OCI-LY7 (cell line): Measurements from ENCODE around the gene LSM14B. TPM values are rescaled to one million over a fixed set of nuclear protein-coding genes. Genes with fewer than 3 reads are reported as not detected.
A peak's percentile ranks its signal among the peaks of the same experiment; 100 is the strongest.

Experiments used
- BruUV-seq: library from RNA; stranded (reverse); fragments of 400-500 nt; replicated peaks from 2 replicates; lab custom pipeline; 2021; lab: Mats Ljungman, UMichigan
- CTCF ChIA-PET: fragments of 300-600 bp; sonication (Branson Sonifier 250); formaldehyde crosslinking; loops from one replicate; lab custom pipeline; 2022; ENCODE audit warnings: antibody characterized with exemption; ENCODE audit not compliant: unreplicated experiment; lab: Charles Lee
- POLR2A ChIA-PET: fragments of 300-600 bp; sonication (Branson Sonifier 250); formaldehyde crosslinking; loops from one replicate; lab custom pipeline; 2022; ENCODE audit warnings: antibody characterized with exemption; lab: Charles Lee
- DNase-seq: peaks from one replicate; pipeline ENCODE4 v3.0.0-alpha.2; 2015; ENCODE audit warnings: low spot score
- H2AFZ ChIP-seq: fragments of 200-600 bp; sonication (generic), shearing (Covaris generic); 2 replicates; pipeline ENCODE4 v1.6.1; 2014; ENCODE audit warnings: mild to moderate bottlenecking, antibody characterized with exemption, low read length, moderate library complexity
- H3K27ac ChIP-seq: fragments of 200-600 bp; sonication (generic); 2 replicates; pipeline ENCODE4 v1.5.1; 2014; ENCODE audit warnings: mixed run types, low read depth, mild to moderate bottlenecking, moderate library complexity, low read length, inconsistent platforms; ENCODE audit not compliant: poor library complexity, severe bottlenecking
- H3K36me3 ChIP-seq: fragments of 200-600 bp; sonication (generic); 2 replicates; pipeline ENCODE4 v1.6.1; 2014; ENCODE audit warnings: mild to moderate bottlenecking, antibody characterized with exemption, low read length, moderate library complexity, mixed read lengths; ENCODE audit not compliant: insufficient read depth
- H3K4me1 ChIP-seq: fragments of 200-600 bp; sonication (generic); 2 replicates; pipeline ENCODE4 v1.5.1; 2014; ENCODE audit warnings: mild to moderate bottlenecking, low read length; ENCODE audit not compliant: insufficient read depth, poor library complexity, severe bottlenecking
- H3K4me2 ChIP-seq: fragments of 200-600 bp; sonication (generic); 2 replicates; pipeline ENCODE4 v1.6.1; 2014; ENCODE audit warnings: mild to moderate bottlenecking, low read length
- H3K4me3 ChIP-seq: fragments of 200-600 bp; sonication (generic); 2 replicates; pipeline ENCODE4 v1.5.1; 2014; ENCODE audit warnings: mild to moderate bottlenecking, low read depth, low read length; ENCODE audit not compliant: poor library complexity, severe bottlenecking
- H3K79me2 ChIP-seq: fragments of 200-600 bp; sonication (generic); 2 replicates; pipeline ENCODE4 v1.6.1; 2016; ENCODE audit warnings: low read depth, mild to moderate bottlenecking, low read length, moderate library complexity, mixed read lengths; ENCODE audit not compliant: insufficient read depth
- H3K9me2 ChIP-seq: fragments of 200-600 bp; sonication (generic); 2 replicates; pipeline ENCODE4 v1.6.1; 2016; ENCODE audit warnings: mild to moderate bottlenecking, low read length, mixed read lengths; ENCODE audit not compliant: insufficient read depth
- H3K9me3 ChIP-seq: fragments of 200-600 bp; sonication (generic); 2 replicates; pipeline ENCODE4 v1.6.1; 2014; ENCODE audit warnings: mild to moderate bottlenecking, mixed run types, low read length, mixed read lengths
- H4K20me1 ChIP-seq: fragments of 200-600 bp; sonication (generic); 2 replicates; pipeline ENCODE4 v1.6.1; 2014; ENCODE audit warnings: mild to moderate bottlenecking, antibody characterized with exemption, low read length, moderate library complexity, mixed read lengths; ENCODE audit not compliant: insufficient read depth
- EZH2phosphoT487 ChIP-seq: fragments of 200-600 bp; sonication (generic); IDR thresholded peaks from 2 replicates; pipeline ENCODE4 v1.6.1; 2018; ENCODE audit warnings: low read depth, borderline replicate concordance, mild to moderate bottlenecking, mixed run types, antibody characterized with exemption, low read length, moderate library complexity, mixed read lengths
- intact Hi-C: fragments of 100-400 bp; cut with micrococcal nuclease; formaldehyde crosslinking; loops from one replicate; pipeline ENCODE4 v1.10.0; 2022; ENCODE audit not compliant: unreplicated experiment
- total RNA-seq, 2 experiments: library from RNA; depleted of rRNA in 1 of 2; stranded (reverse); fragments of >200 nt in 1 of 2; shearing (Covaris generic) in 1 of 2; gene quantifications; 2 replicates each; pipeline ENCODE4 v1.2.3, GENCODE V29; 2014 to 2022
- TF ChIP-seq, protein P1 (sequence below): fragments of 200-600 bp; sonication (generic); conservative IDR thresholded peaks from 2 replicates; pipeline ENCODE4 v1.5.1; 2014; ENCODE audit warnings: mild to moderate bottlenecking, antibody characterized with exemption, low read length, moderate library complexity, mixed read lengths

LSM14B gene
- total RNA-seq, 2 experiments from 2014 or later = 44.7 to 53.7 TPM

DNA sequence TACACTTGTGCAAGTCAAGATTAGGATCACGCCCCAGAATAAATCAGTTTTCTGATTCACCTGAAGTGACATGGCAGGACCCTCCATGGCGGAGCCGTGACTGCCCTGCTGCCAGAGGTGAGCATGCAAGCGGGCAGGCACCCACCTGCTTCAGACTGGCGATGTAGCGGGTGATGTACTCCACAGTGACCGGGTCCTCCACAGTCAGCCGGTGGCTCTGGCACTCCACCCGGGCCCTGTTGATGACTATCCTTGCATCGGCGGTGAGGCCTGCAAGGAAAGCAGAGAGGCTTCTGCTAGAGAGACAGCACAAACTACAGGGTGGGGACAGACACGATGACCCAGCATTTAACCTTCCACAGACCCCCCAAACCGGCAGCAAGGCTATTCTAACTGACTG lies 17.4 kb downstream of the LSM14B start:
- Histone ChIP-seq H3K4me1 (peaks cover 18% of the 10 kb centered on the region), H3K4me3 (no peak overlapping the region), H3K27ac (no peak overlapping the region), H4K20me1 (peaks cover 24% of the 10 kb centered on the region), H3K9me2 (no peaks in the 10 kb centered on the region), H2AFZ (no peak overlapping the region), H3K79me2 (peaks cover 44% of the 10 kb centered on the region), H3K4me2 (no peak overlapping the region), H3K36me3 (peaks cover 79% of the 10 kb centered on the region), H3K9me3 (no peaks in the 10 kb centered on the region)
- BruUV-seq = no TSS peak
- TF ChIP-seq, protein P1, sequence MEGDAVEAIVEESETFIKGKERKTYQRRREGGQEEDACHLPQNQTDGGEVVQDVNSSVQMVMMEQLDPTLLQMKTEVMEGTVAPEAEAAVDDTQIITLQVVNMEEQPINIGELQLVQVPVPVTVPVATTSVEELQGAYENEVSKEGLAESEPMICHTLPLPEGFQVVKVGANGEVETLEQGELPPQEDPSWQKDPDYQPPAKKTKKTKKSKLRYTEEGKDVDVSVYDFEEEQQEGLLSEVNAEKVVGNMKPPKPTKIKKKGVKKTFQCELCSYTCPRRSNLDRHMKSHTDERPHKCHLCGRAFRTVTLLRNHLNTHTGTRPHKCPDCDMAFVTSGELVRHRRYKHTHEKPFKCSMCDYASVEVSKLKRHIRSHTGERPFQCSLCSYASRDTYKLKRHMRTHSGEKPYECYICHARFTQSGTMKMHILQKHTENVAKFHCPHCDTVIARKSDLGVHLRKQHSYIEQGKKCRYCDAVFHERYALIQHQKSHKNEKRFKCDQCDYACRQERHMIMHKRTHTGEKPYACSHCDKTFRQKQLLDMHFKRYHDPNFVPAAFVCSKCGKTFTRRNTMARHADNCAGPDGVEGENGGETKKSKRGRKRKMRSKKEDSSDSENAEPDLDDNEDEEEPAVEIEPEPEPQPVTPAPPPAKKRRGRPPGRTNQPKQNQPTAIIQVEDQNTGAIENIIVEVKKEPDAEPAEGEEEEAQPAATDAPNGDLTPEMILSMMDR = no peak
- TF ChIP-seq EZH2phosphoT487 = no peak
- ChIA-PET POLR2A (interaction anchor here (0.8 kb wide), 1 partner anchor 72 kb away, joined by 3 read pairs; no protein-coding TSS in a partner anchor), CTCF (no interaction called here)
- DNase-seq = no peak
- intact Hi-C loops = loop anchor here (5.0 kb wide), 1 partner anchor 72 kb away; the partner anchor contains the start of gene TAF4

DNA sequence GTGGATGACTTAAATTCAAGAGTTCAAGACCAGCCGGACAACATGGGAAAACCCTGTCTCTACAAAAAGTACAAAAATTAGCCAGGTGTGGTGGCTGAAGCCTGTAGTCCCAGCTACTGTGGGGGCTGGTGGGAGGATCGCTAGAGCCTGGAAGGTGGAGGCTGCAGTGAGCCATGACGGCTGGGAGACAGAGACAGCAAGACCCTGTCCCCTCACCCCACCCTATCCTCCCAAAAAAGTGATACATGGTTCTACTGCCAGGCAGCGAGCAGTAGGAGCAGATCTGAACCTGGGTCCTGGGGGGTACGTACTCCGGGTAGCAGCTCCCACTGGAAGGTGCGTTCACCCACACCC lies 18.7 kb downstream of the LSM14B start:
- peaks cover 49% of the 10 kb centered on the region for H3K79me2 ChIP-seq
- H3K4me3 ChIP-seq = peak overlapping the region; percentile 98
- no peaks in the 10 kb centered on the region for H3K9me3 ChIP-seq
- ChIA-PET CTCF (no interaction called here), POLR2A (interaction anchor here (1.0 kb wide), 1 partner anchor 11 kb away, joined by 3 read pairs; no protein-coding TSS in a partner anchor)
- no peak for TF ChIP-seq EZH2phosphoT487
- BruUV-seq = no TSS peak
- peaks cover 29% of the 10 kb centered on the region for H4K20me1 ChIP-seq
- H3K27ac ChIP-seq = no peak overlapping the region
- peak overlapping the region; percentile 78 for H3K4me2 ChIP-seq
- no peak overlapping the region for H2AFZ ChIP-seq
- H3K4me1 ChIP-seq = peaks cover 25% of the 10 kb centered on the region
- no peak for DNase-seq
- H3K36me3 ChIP-seq = peaks cover 65% of the 10 kb centered on the region
- intact Hi-C loops = loop anchor here (5.0 kb wide), 1 partner anchor 74 kb away; the partner anchor contains the start of gene TAF4
- no peaks in the 10 kb centered on the region for H3K9me2 ChIP-seq

DNA sequence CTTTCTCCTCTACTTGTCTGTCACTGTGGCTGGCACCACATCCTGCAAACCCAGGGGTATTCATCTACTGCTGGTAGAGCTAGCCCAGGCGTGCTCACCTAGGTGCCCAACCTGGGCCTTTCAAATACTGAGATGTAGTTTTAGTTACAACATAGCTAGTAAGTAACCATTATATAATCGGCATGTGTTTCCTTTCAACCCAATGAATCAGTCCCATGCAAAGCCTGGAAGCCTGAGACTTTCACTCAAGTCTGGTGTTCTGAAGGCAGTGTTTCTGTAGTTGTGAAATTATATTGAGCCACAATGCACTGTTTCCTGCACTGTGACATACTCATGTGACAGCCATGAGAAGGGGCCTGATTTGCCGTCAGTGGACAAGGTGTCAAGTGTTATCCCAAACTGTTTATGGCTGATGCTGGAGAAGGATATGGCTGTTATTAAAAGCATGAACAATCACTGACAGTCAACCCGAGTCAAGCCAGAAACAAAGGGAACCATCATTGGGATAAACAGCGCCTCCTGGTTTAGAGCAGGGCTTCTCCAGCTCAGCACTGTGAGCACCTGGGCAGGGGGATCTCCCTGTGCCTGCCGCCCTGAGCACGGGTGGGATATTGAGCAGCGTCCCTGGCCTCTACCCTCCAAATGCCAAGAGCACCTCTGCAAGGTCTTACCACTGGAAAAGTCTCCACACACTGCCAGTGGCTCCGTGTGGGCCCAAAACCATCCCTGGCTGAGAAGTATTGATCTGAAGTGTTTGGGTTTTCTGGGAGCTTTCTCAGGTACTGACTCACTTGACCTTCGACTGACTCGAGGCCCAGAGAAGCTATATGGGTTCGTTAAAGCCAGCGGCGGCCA lies 19.3 kb downstream of the LSM14B start:
- H3K4me1 ChIP-seq = peaks cover 25% of the 10 kb centered on the region

More for the DNA sequence above, 19.3 kb downstream of the LSM14B start:
- H3K4me2 ChIP-seq = peak overlapping the region; percentile 78
- H3K4me3 ChIP-seq = peak overlapping the region; percentile 98
- no TSS peak for BruUV-seq
- intact Hi-C loops = loop anchor here (5.0 kb wide), 1 partner anchor 74 kb away; the partner anchor contains the start of gene TAF4
- ChIA-PET POLR2A (interaction anchor here (1.0 to 1.3 kb wide), 3 partner anchors 12 to 43 kb away, joined by 3 to 5 read pairs (median 3); no protein-coding TSS in a partner anchor), CTCF (no interaction called here)
- H3K27ac ChIP-seq = peak overlapping the region; percentile 37
- TF ChIP-seq, protein P1 = peak; percentile 73
- no peak for TF ChIP-seq EZH2phosphoT487
- H3K9me3 ChIP-seq = no peaks in the 10 kb centered on the region
- peaks cover 49% of the 10 kb centered on the region for H3K79me2 ChIP-seq
- no peaks in the 10 kb centered on the region for H3K9me2 ChIP-seq
- peaks cover 59% of the 10 kb centered on the region for H3K36me3 ChIP-seq
- DNase-seq = peak; percentile 38
- peaks cover 27% of the 10 kb centered on the region for H4K20me1 ChIP-seq
- H2AFZ ChIP-seq = no peak overlapping the region
